NCI-H524 (cell line): ENCODE measurements around the gene COPS3.

ENCODE experiments used
- DNase-seq, 2 experiments: peaks; one replicate each; lab custom pipeline; 2025; lab: John Stamatoyannopoulos, UW

The COPS3 gene

DNA sequence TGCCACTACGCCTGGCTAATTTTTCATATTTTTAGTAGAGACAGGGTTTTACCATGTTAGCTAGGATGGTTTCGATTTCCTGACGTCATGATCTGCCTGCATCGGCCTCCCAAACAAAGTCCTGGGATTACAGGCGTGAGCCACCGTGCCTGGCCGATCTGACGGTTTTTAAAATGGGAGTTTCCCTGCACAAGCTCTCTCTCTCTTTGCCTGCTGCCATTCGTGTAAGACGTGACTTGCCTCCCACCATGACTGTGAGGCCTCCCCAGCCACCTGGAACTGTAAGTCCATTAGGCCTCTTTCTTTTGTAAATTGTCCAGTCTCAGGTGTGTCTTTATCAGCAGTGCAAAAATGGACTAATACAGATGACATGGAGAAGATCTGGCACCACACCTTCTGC, 39.4 kb downstream of the COPS3 start:
- no peak for DNase-seq

DNA sequence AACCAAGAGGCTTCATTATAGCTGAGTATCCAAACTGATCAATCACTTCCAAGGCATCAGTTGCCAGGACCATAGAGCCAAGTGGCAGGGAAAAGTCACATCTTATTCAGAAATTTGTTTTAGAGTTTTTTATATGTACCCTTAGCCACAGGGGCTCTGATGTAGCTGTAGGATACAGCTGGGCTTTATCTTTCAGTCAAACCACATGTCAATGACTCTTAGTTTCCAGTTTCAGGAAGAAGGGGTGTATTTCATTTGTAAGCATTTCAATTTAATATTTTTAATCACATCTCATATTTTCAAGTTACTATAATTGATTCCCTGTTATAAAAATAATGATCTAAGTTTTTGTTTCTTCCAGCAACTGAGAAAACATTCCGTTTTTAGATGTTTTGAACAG, 41.2 kb downstream of the COPS3 start:
- no peak for DNase-seq

DNA sequence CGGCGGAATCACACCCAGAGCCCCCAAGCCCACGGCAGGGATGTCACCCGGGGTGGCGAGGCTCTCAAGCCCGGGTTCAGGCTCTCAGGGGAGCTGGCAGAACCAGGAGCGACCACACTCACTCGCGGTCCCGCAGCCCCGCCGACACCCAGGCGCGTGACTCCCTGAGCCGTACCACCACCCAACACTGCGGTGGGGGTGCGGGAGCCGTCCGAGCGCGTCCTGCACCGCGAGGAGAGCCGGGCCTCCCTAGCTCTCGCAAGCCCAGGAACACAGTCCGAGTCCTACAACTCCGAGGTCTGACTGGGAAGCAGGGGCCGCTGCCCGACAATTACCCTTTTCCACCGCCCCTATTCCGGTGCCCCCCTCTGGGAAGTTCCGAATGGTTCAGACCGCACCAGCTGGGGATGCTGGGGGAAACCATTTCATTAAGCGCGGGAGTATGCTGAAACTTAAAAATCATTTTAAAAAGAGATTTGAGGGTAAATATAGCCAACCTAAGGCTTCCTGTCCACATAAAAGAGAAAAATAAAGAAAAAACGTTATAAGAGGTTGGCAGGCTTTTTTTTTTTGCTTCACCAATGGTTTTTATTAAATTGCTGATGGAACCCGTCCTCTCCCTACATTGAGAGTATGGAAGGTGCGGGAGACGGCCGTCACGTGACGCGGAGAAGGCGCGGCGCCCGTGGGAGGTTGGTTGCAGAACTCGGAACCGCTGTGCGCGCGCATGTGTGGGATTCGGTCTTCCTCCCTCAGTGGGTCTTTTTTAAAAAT, 43.8 kb downstream of the COPS3 start, which contains the start of gene FLCN:
Gene FLCN (minus strand): TSS at position 143 of the 774 bp plus-strand sequence. CDS start 9,031 bp downstream, outside the sequence.
- DNase-seq: peak; percentile 71 to 77

DNA sequence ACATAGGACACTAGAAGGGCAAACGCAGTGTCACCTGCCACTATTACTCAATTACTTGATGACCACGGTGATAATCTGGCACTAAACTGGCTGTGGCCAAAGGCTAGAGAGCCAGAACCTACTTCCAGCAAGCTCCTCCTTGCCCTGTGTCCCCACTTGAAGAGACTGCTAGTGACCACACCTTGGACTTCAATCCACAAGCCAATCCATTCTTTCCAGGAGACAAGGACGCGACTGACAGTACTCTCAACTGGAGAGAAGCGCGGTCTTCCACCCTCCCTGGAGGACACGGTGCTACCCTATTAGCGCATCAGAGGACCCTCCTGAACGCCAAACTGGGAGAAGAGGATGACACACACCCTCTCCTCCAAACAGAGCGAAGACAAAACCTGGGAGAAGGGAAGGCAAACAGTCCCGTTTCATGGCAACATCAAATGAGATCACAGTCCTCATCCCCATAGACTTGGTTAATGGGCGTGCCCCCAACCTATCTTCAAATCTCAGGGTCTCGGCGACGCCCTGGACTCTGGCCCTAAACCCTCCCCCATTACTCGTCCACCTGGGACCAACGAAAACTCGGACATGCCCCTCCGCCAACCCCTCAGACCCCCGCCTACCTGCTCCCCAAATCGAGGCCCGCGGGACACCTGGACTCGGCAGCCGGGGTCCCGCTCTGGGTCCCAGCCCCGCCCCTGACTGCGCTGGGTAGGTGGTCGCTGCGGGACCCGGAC, 44.6 kb downstream of the COPS3 start:
- DNase-seq: no peak

DNA sequence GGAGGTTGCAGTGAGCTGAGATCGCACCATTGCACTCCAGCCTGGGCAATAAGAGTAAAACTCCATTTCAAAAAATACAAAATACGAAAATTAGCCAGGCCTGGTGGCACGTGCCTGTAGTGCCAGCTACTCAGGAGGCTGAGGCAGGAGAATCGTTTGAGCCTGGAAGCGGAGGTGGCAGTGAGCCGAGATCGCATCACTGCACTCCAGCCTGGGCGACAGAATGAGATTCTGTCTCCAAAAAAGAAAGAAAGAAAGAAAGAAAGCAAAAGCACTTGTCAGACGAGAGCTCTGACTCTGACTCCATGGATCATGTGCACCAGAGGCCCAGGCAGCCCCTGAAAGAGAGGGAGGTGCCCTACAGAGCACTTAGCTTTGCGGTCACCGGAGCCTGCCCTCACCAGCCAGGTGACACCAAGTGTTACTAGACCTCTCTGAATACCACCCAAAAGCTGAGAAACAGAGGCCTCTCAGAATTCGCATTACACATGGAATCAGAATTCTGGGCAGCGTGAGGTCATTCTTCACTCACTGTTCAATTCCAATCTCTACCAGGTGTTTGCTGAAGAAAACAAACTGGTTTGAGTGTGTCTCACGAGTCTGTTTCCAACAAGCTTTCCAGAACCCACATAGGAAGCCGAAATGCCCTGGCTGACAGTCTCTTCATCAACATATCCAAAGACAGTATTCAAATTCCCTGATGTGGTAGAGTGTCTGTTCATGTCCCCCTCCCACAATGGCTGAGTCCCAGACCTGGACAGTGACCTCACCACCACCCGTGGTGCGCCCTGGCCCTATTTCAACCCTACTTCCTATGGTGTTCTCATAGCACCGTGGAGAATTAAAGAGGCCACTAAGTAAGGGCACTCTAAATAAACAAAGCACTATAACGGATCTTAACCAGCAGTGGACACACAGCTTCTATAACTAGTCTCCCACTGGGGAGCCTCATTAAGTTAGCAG, 45.6 kb downstream of the COPS3 start:
- DNase-seq: no peak

DNA sequence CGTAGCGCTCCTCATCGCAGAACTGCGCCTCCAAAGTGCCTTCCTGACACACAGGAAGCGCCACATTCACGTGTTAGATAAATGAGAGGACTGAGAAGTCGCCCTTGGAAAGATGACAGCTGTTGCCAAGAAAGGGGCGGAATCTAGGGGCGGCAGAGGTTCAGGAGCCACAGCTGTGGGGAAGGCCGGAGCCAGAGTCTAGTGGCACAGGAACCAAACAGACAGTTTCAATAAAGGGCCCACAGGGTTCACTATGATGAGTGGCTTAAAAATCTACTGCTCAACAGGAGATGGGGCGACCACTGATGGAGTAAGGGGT, 48.8 kb downstream of the COPS3 start:
- DNase-seq: no peak

DNA sequence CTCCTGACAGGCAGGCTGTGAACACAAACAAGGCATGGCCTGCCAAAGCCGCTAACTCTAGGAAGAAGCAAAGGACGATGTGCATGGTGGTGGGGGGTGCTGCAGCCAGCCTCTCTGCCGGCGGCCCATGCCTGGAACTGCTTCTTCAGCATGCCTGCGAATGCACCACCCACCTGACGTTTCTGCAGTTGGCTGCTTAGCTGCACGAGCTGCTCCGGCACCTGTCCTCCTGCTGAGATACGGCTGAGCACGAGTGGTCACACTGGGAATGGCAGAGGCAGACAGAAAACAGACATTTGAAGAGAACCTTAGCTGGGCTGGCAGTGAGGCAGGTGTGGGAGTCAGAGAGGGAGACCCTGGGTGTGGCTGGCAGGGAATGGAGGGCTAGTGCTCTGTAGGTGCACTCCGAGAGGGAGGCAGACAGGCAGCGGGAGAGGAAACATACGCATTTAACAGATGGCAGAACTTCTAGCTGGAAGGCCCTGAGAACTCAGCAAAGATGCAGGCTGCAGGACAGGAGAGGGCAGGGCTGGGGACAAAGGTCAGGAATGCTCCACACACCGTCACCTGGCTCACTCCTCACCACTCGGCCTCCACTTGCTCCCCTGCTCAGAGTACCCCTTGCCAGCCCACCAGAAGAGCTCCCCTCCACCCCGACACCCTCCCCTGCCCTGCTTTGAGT, 49.3 kb downstream of the COPS3 start:
- DNase-seq: no peak

DNA sequence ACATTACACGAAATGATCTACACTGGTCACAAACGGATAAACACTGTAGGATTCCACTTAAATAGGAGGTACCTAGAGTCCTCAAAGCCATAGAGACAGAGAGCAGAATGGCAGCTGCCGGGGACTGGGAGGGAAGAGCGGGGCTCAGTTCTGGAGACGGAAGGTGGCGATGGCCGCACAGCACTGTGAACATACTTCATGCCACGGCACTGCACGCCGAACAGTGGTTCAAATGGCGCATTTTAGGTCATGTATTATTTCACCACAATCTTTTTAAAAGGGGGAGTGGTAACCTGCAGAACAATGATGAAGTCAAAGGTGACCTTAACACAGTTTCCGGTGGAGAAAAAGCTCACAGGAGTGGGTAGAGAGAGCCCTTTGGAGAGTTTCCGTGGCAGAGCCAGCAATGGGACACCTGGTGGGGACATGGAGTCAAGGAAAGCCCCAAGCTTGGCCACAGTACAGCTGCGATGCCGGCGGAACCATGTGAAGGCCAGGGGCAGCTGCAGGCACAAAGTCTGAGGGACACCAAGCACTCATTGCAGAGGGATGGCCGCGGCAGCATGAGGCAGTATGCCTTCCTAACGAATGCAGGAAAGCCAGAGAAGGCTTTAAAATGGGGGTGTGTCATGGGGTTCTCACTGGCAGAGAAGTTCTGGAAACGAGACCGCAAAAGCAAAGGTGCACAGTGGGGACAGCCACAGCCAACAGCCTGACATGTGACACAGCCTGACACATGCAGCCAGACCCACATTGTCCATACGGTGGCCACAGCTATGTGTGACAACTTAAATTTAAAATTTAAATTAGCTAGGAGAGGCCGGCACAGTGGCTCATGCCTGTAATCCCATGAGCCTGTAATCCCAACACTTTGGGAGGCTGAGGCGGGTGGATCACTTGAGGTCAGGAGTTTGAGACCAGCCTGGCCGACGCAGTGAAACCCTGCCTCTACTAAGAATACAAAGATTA, 51.3 kb downstream of the COPS3 start:
- DNase-seq: no peak

DNA sequence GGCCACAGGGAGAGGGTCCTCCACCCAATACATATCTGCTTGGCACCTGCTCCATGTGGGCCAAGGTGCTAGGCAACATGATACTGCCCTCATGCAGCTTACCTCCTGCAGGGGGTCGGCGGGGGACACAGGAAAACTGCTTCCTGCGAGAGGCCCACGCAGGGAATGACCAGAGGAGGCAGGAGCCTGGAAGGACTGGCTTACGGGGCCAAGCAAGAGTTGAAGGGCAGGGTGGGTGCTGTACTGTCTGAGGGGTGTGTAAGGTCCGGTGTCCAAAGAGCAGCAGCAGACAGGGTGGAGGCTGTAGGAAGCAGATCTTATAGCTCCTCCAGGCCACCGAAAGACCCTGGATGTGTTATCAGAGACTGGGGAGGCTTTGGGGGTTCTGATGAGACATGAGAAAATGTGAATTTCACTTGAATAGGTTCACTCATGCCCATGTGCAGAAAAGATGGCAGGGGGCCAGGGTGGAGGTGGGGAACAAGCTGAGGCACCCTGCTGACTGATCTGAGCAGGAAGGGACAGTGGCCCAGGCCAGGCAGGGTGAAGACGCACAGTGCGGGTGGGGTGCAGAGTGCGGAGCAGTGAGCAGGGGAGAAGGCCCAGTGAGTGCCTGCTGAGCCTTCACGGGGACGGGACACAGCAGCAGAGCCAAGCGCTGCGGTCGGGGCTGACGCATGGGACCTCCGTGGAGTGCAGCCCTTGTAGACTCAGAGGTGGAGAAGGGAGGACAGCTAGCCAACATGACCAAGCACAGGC, 52.3 kb downstream of the COPS3 start:
- DNase-seq: no peak

DNA sequence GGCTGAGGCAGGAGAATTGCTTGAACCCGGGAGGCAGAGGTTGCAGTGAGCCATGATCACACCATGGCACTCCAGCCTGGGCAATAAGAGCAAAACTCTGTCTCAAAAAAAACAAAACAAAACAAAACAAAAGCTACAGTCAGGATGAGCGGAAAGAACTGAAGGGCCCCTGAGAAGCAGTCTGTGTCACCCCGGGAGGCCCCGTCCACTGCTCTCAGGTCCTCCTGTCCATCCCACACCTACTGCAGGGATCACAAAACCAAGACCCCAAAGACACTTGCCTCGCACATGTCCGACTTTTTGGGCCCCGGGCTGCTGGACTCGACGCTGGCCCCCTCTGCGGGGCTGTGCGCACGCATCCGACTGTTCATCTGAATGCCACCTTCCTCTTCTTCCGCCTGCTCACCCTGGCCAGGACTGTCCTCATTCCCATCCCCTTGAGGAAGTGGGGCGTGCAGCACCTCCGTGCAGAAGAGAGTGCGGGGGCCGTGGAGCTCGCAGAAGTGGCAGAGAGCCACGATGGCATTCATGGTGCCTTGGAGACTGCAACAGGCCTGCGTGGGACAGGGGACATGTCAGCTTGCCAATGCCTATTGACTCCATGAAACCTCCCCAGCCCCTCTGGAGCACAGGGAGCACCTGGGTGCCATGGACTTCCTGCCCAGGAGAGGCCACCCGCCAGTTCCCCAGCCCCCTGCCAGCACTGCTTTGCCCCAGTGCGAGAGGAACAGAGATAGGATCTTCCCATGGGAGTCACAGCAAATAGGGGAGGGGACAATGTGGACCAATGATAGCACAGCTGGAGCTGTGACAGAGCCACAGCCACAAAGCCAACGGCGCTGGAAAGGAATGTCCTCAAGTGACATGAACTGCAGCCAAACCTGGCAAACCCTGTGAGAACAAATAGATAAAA, 53.2 kb downstream of the COPS3 start:
- DNase-seq: no peak

DNA sequence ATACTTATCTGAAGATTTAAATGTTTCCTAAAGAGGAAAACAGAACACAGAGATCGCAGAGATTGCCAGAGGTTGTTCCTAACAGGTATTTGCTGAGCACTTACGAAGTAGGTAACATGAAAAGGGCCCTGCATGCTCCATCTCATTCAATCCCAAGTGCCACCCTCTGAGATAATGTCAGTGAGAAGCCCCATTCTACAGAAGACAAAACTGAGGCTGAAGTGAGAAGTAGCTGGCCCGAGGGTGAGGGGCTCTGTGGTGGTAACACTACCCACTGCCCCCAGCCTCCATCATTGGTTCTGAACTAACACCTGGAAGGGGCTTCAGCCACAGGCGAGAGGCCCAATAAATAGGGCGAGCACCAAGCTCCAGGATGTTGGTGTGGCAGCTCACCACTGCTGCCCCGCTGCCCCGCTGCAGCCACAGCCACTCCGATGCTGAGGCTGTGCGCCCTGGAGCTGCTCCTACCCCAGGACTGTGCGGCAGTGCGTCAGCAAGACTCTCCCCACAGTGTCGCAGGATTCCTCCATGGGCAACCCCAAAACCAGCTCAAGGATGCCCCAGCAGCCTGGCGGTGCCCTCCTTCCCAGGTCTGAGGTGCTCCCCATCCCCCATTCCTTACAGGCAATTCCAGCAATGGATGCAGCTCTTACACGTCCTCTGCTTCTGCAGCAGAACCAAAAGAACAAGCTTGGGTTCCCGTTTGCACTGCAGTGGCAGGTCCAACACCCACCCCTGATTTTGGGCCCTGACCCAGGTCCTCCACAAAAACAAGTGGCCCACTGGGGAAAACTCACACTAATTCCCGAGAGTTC, 54.4 kb downstream of the COPS3 start:
- DNase-seq: no peak

DNA sequence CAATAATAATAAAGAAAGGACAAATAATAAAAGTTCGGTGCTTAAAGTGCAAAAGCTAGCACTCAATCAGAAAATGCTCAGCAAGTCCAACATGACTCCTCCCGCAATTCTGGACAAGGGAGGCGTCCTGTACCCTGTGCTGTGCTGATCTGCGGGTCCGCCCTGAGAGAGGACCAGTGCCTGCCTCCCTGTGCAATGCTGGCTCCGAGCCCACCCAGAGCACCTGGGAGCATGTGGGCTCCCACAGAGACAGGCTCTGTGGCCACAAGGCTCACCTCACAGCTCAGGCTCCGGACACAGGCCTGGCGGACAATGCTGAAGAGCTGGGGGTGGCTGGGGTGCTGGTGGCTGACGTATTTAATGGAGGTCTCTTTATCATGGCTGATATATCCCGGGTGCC, 55.1 kb downstream of the COPS3 start:
- DNase-seq: no peak

DNA sequence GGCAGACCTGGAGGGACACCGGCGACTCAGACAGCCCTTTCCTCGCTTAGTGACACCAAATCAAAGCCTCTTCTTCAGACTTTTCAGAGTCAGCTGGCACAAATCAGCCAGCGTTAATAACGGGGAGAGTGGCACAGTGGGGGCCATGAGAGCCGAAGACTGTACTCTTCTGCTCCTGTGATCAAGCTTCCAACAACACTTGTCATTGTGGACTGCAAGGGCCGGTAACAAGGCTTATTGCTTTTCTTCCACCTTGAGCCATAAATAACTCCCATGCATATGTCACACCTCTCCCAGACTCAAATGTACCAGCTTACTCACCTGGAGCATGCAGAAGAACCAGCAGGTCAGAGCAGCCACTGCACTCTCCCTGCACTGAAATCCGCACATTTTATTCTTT, 56.9 kb downstream of the COPS3 start:
- no peak for DNase-seq

DNA sequence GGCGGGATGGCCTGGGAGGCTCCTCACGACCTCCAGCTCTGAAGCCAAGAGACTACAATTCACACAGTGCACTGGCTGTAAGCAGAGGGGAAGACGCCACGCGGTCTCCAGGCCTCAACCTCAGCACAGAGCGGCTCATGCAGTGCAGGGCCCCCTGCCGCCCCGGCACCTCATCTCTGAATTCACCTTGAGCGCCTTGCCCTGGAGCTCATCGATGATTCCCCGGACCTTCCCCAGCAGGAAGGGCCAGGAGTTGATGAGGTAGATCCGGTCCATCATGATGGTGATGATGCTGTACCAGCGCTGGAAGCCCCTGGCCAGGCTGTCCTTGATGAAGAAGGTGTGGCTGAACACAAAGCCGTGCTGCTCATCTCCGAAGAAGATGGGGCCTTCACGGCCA, 57.3 kb downstream of the COPS3 start:
- no peak for DNase-seq

DNA sequence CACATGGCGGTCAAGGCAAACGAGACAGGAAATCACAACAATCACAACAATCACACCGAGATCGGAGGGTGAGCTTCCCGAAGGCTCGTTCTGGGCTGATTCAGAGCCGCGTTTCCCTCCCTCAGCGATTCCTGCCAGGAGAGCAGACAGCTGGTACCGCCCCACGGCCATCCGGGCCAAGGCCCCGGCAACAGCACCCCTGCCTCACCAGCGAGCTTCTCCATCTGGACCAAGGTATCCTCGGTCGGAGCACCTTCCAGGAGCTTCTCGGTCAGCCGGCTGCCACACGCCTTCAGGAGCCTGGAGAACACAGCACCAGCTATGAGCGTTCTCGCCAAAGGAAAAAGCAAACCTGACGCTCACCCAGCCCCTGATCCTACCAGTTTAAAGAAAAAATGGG, 59.7 kb downstream of the COPS3 start:
- no peak for DNase-seq

DNA sequence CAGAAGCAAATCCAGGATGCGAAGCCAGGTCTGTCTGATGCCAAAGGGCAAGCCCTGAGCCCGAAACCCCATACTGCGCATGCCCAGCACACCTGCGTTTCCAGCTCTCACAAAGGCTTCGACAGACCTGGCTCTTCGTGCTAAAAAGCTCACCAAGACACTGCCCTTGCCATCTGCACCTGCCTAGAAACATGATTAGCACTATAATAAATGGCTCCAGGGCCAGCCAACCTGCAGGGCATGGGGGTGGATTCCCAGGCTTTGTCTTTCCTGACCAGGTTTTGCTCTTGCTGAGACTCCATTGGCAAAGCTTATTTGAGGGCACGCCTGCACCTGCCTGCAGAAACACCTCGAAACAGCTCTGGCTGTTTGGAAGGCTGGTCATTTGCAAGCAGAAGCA, 60.5 kb downstream of the COPS3 start:
- no peak for DNase-seq

DNA sequence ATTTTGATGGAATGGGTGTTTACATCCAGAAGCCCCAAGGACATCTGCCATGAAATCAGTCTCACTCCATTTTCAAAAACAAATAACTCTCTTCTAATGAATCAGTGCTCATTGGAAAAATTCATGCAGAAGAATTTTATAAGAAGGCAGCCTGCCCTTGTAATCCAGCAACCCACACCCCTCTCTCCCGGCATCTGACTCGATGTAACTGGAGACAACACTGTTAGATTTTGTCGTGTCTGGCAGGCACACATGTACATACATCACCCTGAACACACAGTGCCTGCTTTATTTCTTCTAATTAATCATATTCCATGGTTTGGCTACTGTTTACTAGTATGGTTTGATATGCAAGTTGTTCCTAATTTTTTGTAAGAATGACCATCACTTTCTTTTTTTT, 63.1 kb downstream of the COPS3 start:
- no peak for DNase-seq

DNA sequence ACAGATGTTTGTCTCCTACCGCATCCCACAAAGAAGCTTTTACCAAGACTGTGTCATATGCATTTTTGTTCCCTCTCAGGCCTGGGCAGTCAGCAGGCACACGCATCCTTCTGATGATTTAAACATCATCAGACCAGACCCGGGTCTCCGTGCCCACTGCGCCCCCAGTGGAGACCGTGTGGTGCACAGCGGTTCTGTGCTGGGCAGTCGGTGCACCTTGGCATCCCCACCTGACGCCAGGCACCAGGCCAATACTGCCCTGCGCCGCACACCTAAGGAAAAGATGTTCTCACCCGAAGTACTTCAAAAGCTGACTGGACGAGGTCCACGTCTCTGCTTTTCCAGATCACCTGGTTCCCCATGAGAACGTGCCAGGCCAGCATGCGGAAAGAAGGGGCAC, 64.3 kb downstream of the COPS3 start:
- DNase-seq: no peak
